Measurements from ENCODE around the gene GNAS. TPM values are rescaled to one million over a fixed set of nuclear protein-coding genes. Genes with fewer than 3 reads are reported as not detected.

Gene GNAS
- total and polyA plus RNA-seq, 12 donors = 1,348 to 5,181 (median 1,783) TPM

- DNase-seq (no peak), ATAC-seq (no peak)
- peaks cover 0 to 84% (median 70%) of the 10 kb centered on the region in 7 donors for H3K27me3 ChIP-seq
- no peak for TF ChIP-seq CTCF (IDR thresholded peaks at IDR 0.05)
- no peaks in the 10 kb centered on the region for H3K36me3 ChIP-seq
- intact Hi-C loops (cut with DNase I) = loop anchor here in 3 of 10 donors (5.0 to 10.0 kb wide), 4 partner anchors 187 to 607 kb away; partner anchors contain the start of gene STX16 (in 1 of the 3)
- no peak overlapping the region for H3K4me3 ChIP-seq
- 47 to 50% methylated on average over 58 of the region's 58 CpGs for WGBS, 2 donors
- H3K9me3 ChIP-seq = no peaks in the 10 kb centered on the region
- no peak overlapping the region for H3K27ac ChIP-seq
- H3K4me1 ChIP-seq = peaks cover 0 to 14% (median 3%) of the 10 kb centered on the region in 9 donors
Measured at GRCh38 chr20:58841539-58842264, 10.8 kb upstream of the GNAS start.

GRCh38 chr20:58842276-58842675 is 10.2 kb upstream of the GNAS start:
- no peak for TF ChIP-seq CTCF (IDR thresholded peaks at IDR 0.05)
- DNase-seq (no peak), ATAC-seq (no peak)
- intact Hi-C loops (cut with DNase I) = loop anchor here in 3 of 10 donors (5.0 to 10.0 kb wide), 4 partner anchors 187 to 607 kb away; partner anchors contain the start of gene STX16 (in 1 of the 3)
- H3K4me3 ChIP-seq = no peak overlapping the region
- peaks cover 0 to 14% (median 3%) of the 10 kb centered on the region in 9 donors for H3K4me1 ChIP-seq
- H3K27ac ChIP-seq = no peak overlapping the region
- peaks cover 0 to 89% (median 69%) of the 10 kb centered on the region in 7 donors for H3K27me3 ChIP-seq
- no peaks in the 10 kb centered on the region for H3K9me3 ChIP-seq
- WGBS, 2 donors = 46 to 51% methylated on average over 20 of the region's 20 CpGs
- no peaks in the 10 kb centered on the region for H3K36me3 ChIP-seq

GRCh38 chr20:58843128-58843556 is 9.4 kb upstream of the GNAS start:
- ATAC-seq (no peak), DNase-seq (no peak)
- Histone ChIP-seq H3K27me3 (peaks cover 0 to 89% (median 60%) of the 10 kb centered on the region in 7 donors), H3K4me1 (peaks cover 0 to 14% (median 3%) of the 10 kb centered on the region in 9 donors), H3K27ac (no peak overlapping the region), H3K36me3 (no peaks in the 10 kb centered on the region), H3K4me3 (no peak overlapping the region), H3K9me3 (no peaks in the 10 kb centered on the region)
- TF ChIP-seq CTCF (IDR thresholded peaks at IDR 0.05) = no peak
- intact Hi-C loops (cut with DNase I) = loop anchor here in 3 of 10 donors (5.0 to 10.0 kb wide), 4 partner anchors 188 to 608 kb away; partner anchors contain the start of gene STX16 (in 1 of the 3)
- 47 to 51% methylated on average over 6 of the region's 6 CpGs for WGBS, 2 donors

- no peak for DNase-seq
- peaks cover 0 to 88% (median 46%) of the 10 kb centered on the region in 7 donors for H3K27me3 ChIP-seq
- intact Hi-C loops (cut with DNase I) = loop anchor here in 3 of 10 donors (10.0 kb wide), 3 partner anchors 191 to 611 kb away; partner anchors contain the start of gene STX16 (in 1 of the 3)
- no peak overlapping the region for H3K4me3 ChIP-seq
- no peak for ATAC-seq
- 71 to 76% methylated on average over 3 of the region's 3 CpGs for WGBS, 2 donors
- H3K4me1 ChIP-seq = no peaks in the 10 kb centered on the region
- H3K27ac ChIP-seq = no peak overlapping the region
- no peaks in the 10 kb centered on the region for H3K9me3 ChIP-seq
- TF ChIP-seq CTCF (IDR thresholded peaks at IDR 0.05) = no peak
- no peaks in the 10 kb centered on the region for H3K36me3 ChIP-seq
Measured at GRCh38 chr20:58845706-58846105, 6.8 kb upstream of the GNAS start.

All from heart right ventricle (tissue), 16 donors.